ENCODE data around the gene ZNF136. TPM values are rescaled to one million over a fixed set of nuclear protein-coding genes. Genes with fewer than 3 reads are reported as not detected.

The ZNF136 gene
- total RNA-seq (2014; rRNA removed; shearing (Covaris generic)) (3.0 and 5.1 TPM in 2 replicates), polyA plus RNA-seq (2016; fragmentation: Nextera tagmentation; extraction: Ambion mirVana) (4.6 and 4.8 TPM in 2 replicates)

DNA sequence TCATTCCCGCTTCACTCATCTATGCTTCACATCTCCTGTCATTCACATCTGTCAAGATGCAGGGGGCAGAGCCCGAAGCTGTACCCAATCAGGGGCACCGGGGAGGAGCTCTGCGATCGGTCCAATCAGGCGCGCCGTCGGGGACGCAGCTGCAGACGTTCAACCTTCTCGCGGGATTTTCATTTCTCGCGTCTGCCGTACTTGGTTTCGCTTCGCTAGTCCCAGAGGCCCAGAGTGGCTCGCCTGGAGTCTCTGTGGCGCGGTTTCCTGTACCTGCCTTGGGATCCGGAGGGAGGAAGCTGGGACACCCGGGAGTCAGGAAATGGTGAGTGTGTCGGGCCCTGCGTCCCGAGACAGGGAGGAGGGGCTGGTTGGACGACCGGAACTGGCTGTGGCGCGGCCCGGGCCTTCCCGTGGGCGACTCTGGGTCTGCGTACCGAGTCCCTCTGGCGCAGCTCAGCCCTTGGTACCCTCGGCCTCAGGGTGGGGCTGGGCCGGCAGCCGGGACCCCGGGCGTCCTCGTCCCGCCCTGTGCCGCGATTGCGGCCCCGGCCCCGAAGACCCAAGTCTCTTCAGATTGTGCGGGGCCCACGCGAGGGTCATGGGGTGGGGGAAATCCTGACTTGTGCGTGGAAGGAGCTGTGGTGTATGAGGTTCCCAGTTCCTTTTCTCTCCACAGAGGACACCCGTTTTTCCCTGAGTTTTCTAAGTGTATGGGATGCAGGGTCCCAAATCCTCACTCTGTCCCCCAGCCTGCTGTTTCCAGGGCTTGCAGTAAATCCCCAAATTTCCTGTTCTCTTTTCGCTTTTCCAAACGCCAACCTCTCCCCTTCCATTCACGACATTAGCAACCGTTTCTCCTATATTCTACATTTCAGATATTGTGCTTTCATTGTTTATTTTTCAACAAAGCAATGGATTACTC lies at the start of gene ZNF136:
TSS of gene ZNF136 (plus strand) at position 215 of the 925 bp plus-strand sequence. CDS start at position 323, 108 bp downstream.
- no peaks in the 10 kb centered on the region for H3K9me2 ChIP-seq (ENCODE audit: insufficient read depth)
- H3K4me2 ChIP-seq (ENCODE audit: unreplicated experiment) = peak within 1 kb of the TSS; percentile 93
- H3K79me2 ChIP-seq (ENCODE audit: insufficient read depth) = peaks cover 48% of the 10 kb centered on the region
- H3K4me3 ChIP-seq = peak within 1 kb of the TSS; percentile 94
- peaks cover 22% of the 10 kb centered on the region for H3K4me1 ChIP-seq (ENCODE audit: insufficient read depth)
- no peaks in the 10 kb centered on the region for H3K36me3 ChIP-seq (ENCODE audit: low read depth)
- H3K9ac ChIP-seq = peak within 1 kb of the TSS; percentile 99
- peak; percentile 99 for DNase-seq
- H2AFZ ChIP-seq = peak within 1 kb of the TSS; percentile 97
- TF ChIP-seq EZH2phosphoT487 (IDR thresholded peaks at IDR 0.05; ENCODE audit: insufficient read depth, low read depth) (no peak), EZH2 (IDR thresholded peaks at IDR 0.05; ENCODE audit: insufficient read depth, poor library complexity, severe bottlenecking) (no peak)
- H3K27ac ChIP-seq = peak within 1 kb of the TSS; percentile 94
- H4K20me1 ChIP-seq (ENCODE audit: insufficient read depth) = no peaks in the 10 kb centered on the region
- peaks cover 27% of the 10 kb centered on the region for H3F3A ChIP-seq (ENCODE audit: insufficient read depth)
- no peaks in the 10 kb centered on the region for H3K27me3 ChIP-seq (replicated peaks; ENCODE audit: insufficient read depth)
- 1% methylated on average over 51 to 53 of the region's 57 CpGs for WGBS, 2 experiments (ENCODE audit: low coverage in 1 of 2, low lambda C conversion rate in 2 of 2, missing lambda C conversion rate in 2 of 2)
- H3K9me3 ChIP-seq (ENCODE audit: low read depth) = no peaks in the 10 kb centered on the region
- in situ Hi-C loops (cut with MboI) = no loop called here

DNA sequence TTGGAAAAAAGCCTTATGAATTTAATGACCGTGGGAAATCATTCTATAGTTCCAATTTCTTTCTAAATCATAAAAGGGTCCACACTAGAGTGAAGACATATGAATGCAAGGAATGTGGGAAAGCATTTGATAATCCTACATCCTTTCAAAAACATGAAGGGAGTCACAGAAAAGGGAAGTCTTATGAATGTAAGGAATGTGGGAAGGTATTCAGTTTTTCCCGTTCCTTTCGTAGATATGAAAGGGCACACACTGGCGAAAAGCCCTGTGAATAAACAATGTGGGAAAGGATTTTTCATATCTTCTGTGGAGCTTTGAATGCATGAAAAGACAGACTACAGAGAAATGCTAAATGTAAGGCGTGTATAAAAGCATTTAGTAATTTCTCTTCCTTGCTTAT lies 49.8 kb upstream of the ZNF136 start:
- WGBS, 2 experiments (ENCODE audit: low coverage in 1 of 2, low lambda C conversion rate in 2 of 2, missing lambda C conversion rate in 2 of 2) = 96 to 97% methylated on average over 5 of the region's 5 CpGs
- TF ChIP-seq EZH2 (IDR thresholded peaks at IDR 0.05; ENCODE audit: insufficient read depth, poor library complexity, severe bottlenecking) = no peak
- no peak for TF ChIP-seq EZH2phosphoT487 (IDR thresholded peaks at IDR 0.05; ENCODE audit: insufficient read depth, low read depth)
- Histone ChIP-seq H3K9me2 (ENCODE audit: insufficient read depth) (no peaks in the 10 kb centered on the region), H3K27me3 (replicated peaks; ENCODE audit: insufficient read depth) (no peaks in the 10 kb centered on the region), H2AFZ (no peak overlapping the region), H3K79me2 (ENCODE audit: insufficient read depth) (no peaks in the 10 kb centered on the region; the same call in 1 of the 2 replicates), H3K9me3 (ENCODE audit: low read depth) (no peaks in the 10 kb centered on the region), H3K9ac (no peak overlapping the region), H3K36me3 (ENCODE audit: low read depth) (peaks cover 27% of the 10 kb centered on the region), H3K27ac (no peak overlapping the region), H3K4me3 (no peak overlapping the region), H3K4me1 (ENCODE audit: insufficient read depth) (no peaks in the 10 kb centered on the region), H3K4me2 (ENCODE audit: unreplicated experiment) (no peak overlapping the region), H4K20me1 (ENCODE audit: insufficient read depth) (no peaks in the 10 kb centered on the region), H3F3A (ENCODE audit: insufficient read depth) (no peaks in the 10 kb centered on the region)
- DNase-seq = no peak
- in situ Hi-C loops (cut with MboI) = no loop called here

DNA sequence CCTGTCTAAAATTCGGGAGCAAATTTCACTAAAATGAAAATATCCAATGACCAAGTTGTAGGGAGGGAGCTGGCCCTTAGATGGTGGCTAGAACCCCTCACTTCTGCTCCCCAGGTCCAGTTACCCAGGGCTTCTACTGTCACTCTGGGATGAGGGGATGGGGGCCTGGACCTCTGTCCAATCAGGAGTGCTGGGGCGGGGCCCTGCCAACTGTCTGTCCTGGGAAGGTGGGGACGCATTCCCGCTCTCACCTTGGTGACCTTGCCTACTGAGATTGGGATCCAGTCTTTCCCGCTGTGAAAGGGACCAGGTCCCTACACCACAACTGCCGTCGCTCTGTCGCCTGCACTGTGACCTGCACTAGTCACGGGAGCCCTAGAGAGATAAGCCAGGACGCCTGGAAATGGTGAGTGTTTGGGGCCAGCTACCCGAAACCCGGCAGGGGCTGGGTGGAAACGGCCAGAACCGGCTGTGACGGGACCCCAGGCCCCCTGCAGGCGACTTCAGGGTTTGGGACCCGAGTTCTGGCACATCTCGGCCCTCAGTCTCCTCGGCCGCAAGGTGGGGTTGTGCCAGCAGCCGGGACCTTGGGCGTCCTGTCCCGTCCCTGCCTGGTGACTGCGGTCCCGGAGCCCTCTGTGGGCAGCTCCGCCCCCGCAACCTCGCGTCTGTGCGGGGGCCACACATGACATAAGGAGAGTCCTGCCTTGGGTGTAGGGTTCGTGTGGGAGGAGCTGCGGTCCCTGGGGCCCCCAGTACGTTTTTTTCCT lies 45.5 kb upstream of the ZNF136 start:
- Histone ChIP-seq H3F3A (ENCODE audit: insufficient read depth) (no peaks in the 10 kb centered on the region), H3K4me1 (ENCODE audit: insufficient read depth) (no peaks in the 10 kb centered on the region), H3K27me3 (replicated peaks; ENCODE audit: insufficient read depth) (no peaks in the 10 kb centered on the region), H2AFZ (no peak overlapping the region), H3K36me3 (ENCODE audit: low read depth) (peaks cover 12% of the 10 kb centered on the region), H3K9me3 (ENCODE audit: low read depth) (no peaks in the 10 kb centered on the region), H3K4me2 (ENCODE audit: unreplicated experiment) (no peak overlapping the region), H3K4me3 (no peak overlapping the region), H4K20me1 (ENCODE audit: insufficient read depth) (no peaks in the 10 kb centered on the region), H3K9ac (no peak overlapping the region), H3K9me2 (ENCODE audit: insufficient read depth) (no peaks in the 10 kb centered on the region), H3K27ac (no peak overlapping the region), H3K79me2 (ENCODE audit: insufficient read depth) (no peaks in the 10 kb centered on the region)
- no peak for DNase-seq
- 92 to 93% methylated on average over 30 to 31 of the region's 33 CpGs for WGBS, 2 experiments (ENCODE audit: low coverage in 1 of 2, low lambda C conversion rate in 2 of 2, missing lambda C conversion rate in 2 of 2)
- in situ Hi-C loops (cut with MboI) = no loop called here
- no peak for TF ChIP-seq EZH2 (IDR thresholded peaks at IDR 0.05; ENCODE audit: insufficient read depth, poor library complexity, severe bottlenecking)
- TF ChIP-seq EZH2phosphoT487 (IDR thresholded peaks at IDR 0.05; ENCODE audit: insufficient read depth, low read depth) = no peak

DNA sequence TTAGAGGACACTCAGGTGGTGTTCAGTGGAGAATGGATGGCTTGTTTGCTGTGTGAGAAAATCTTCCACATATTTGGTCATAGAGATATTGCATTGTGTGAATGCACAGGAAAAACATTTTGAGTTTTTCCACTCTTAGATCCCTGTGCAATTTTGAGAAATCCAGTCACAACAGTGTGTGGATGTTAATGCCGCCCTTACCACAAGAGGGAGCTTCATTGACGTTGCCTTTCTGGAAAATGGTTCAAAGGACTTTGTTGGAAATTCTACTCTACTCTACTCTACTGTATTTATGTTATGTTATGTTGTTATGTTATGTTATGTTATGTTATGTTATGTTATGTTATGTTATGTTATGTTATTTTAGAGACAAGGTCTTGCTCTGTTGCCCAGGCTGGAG lies 36.2 kb upstream of the ZNF136 start:
- H3K36me3 ChIP-seq (ENCODE audit: low read depth) = peaks cover 7% of the 10 kb centered on the region; the same call in 1 of the 2 replicates
- no peaks in the 10 kb centered on the region for H3F3A ChIP-seq (ENCODE audit: insufficient read depth)
- H3K27ac ChIP-seq = no peak overlapping the region
- no peak for TF ChIP-seq EZH2 (IDR thresholded peaks at IDR 0.05; ENCODE audit: insufficient read depth, poor library complexity, severe bottlenecking)
- no peak for TF ChIP-seq EZH2phosphoT487 (IDR thresholded peaks at IDR 0.05; ENCODE audit: insufficient read depth, low read depth)
- H3K9me3 ChIP-seq (ENCODE audit: low read depth) = no peaks in the 10 kb centered on the region
- in situ Hi-C loops (cut with MboI) = no loop called here
- no peaks in the 10 kb centered on the region for H3K4me1 ChIP-seq (ENCODE audit: insufficient read depth)
- no peak overlapping the region for H3K9ac ChIP-seq
- no peaks in the 10 kb centered on the region for H3K79me2 ChIP-seq (ENCODE audit: insufficient read depth)
- H3K27me3 ChIP-seq (replicated peaks; ENCODE audit: insufficient read depth) = no peaks in the 10 kb centered on the region
- H3K4me2 ChIP-seq (ENCODE audit: unreplicated experiment) = no peak overlapping the region
- WGBS, 2 experiments (ENCODE audit: low coverage in 1 of 2, low lambda C conversion rate in 2 of 2, missing lambda C conversion rate in 2 of 2) = 7 to 8% methylated on average over 2 of the region's 2 CpGs
- no peak overlapping the region for H3K4me3 ChIP-seq
- no peaks in the 10 kb centered on the region for H3K9me2 ChIP-seq (ENCODE audit: insufficient read depth)
- DNase-seq = peak; percentile 62
- H4K20me1 ChIP-seq (ENCODE audit: insufficient read depth) = no peaks in the 10 kb centered on the region
- H2AFZ ChIP-seq = no peak overlapping the region

All from GM23248 (cell line).